HepG2 (cell line): Measurements from ENCODE around the gene TRABD. TPM values are rescaled to one million over a fixed set of nuclear protein-coding genes. Genes with fewer than 3 reads are reported as not detected.

Experiments
- ATAC-seq: fragments of 200-7000 bp; cut with Tn5 transposase; 3 replicates; pipeline ENCODE4 v1.9.1; 2020; ENCODE audit warnings: mild to moderate bottlenecking, moderate library complexity
- BruUV-seq: library from RNA; stranded (reverse); fragments of 400-500 nt; replicated peaks from 2 replicates; lab custom pipeline; 2021; lab: Mats Ljungman, UMichigan
- CTCF ChIA-PET: fragments of 300-600 bp; formaldehyde crosslinking; extraction: SDS; loops from one replicate; lab custom pipeline; 2021; ENCODE audit warnings: low total read pairs, inconsistent platforms, low intra/inter-chr PET ratio; lab: Yijun Ruan, JAX
- POLR2A ChIA-PET: fragments of 350-600 bp; sonication (Branson Sonifier 250); formaldehyde crosslinking; loops from one replicate; lab custom pipeline; 2020; ENCODE audit warnings: antibody characterized with exemption, inconsistent platforms; lab: Yijun Ruan, JAX
- DNase-seq: peaks from one replicate; pipeline ENCODE4 v3.0.0-alpha.2; 2015; ENCODE audit warnings: low spot score
- FAIRE-seq: peaks from 3 replicates; lab custom pipeline; 2011; peaks lifted over from hg19 to GRCh38; lab: Jason Lieb, UNC
- H2AFZ ChIP-seq: one replicate; pipeline ENCODE4 v1.6.1; 2011; ENCODE audit warnings: low read length, inconsistent platforms
- H3K27ac ChIP-seq: fragments of 300-600 bp; 3 replicates; pipeline ENCODE4 v1.8.0; 2011; ENCODE audit warnings: mixed run types, mild to moderate bottlenecking, mixed read lengths, low read length, inconsistent platforms; ENCODE audit not compliant: insufficient read depth; ENCODE audit errors: extremely low read length
- H3K27me3 ChIP-seq, 2 experiments: fragments of 200-600 bp in 1 of 2; 2 replicates in 1 of 2; 3 replicates in 1 of 2; pipeline versions ENCODE4 v1.6.0 to v1.8.0; 2011; ENCODE audit warnings: low read length in 2 of 2, mild to moderate bottlenecking in 2 of 2, moderate library complexity in 2 of 2, inconsistent platforms in 1 of 2; ENCODE audit not compliant: insufficient read depth in 2 of 2, control insufficient read depth in 1 of 2
- H3K36me3 ChIP-seq, 2 experiments: fragments of 200-600 bp in 1 of 2; replicated peaks in 1 of 2; 2 replicates in 1 of 2; 3 replicates in 1 of 2; pipeline versions ENCODE4 v1.5.1 to v1.8.0; 2011; ENCODE audit warnings: low read length in 2 of 2, inconsistent platforms in 1 of 2; ENCODE audit not compliant: insufficient read depth in 2 of 2, control insufficient read depth in 1 of 2
- H3K4me1 ChIP-seq: 2 replicates; pipeline ENCODE4 v1.5.1; 2012; ENCODE audit warnings: low read length, inconsistent platforms; ENCODE audit not compliant: insufficient read depth
- H3K4me2 ChIP-seq: 2 replicates; pipeline ENCODE4 v1.6.0; 2011; ENCODE audit warnings: low read depth, low read length, inconsistent platforms
- H3K4me3 ChIP-seq, 3 experiments: fragments of 200-600 bp in 1 of 3; sonication (generic), shearing (Covaris generic) in 1 of 3; replicated peaks in 1 of 3; 2 replicates each; pipeline ENCODE4 v1.5.1; 2011 to 2016; ENCODE audit warnings: low read length in 3 of 3, inconsistent platforms in 2 of 3, low read depth in 2 of 3, mild to moderate bottlenecking in 2 of 3, control low read depth in 1 of 3, mixed read lengths in 1 of 3; ENCODE audit not compliant: insufficient read depth in 1 of 3
- H3K79me2 ChIP-seq: one replicate; pipeline ENCODE4 v1.6.1; 2011; ENCODE audit warnings: low read length, inconsistent platforms; ENCODE audit not compliant: insufficient read depth
- H3K9ac ChIP-seq: 2 replicates; pipeline ENCODE4 v1.6.0; 2011; ENCODE audit warnings: mild to moderate bottlenecking, low read depth, low read length, inconsistent platforms; ENCODE audit not compliant: insufficient read depth
- H3K9me3 ChIP-seq: 2 replicates; pipeline ENCODE4 v1.5.1; 2012; ENCODE audit warnings: mild to moderate bottlenecking, low read length
- H4K20me1 ChIP-seq: 2 replicates; pipeline ENCODE4 v1.6.0; 2011; ENCODE audit warnings: inconsistent platforms, mild to moderate bottlenecking, low read length, moderate library complexity; ENCODE audit not compliant: insufficient read depth
- DZIP1 ChIP-seq: sonication (generic); formaldehyde crosslinking; IDR thresholded peaks from 2 replicates; pipeline ENCODE4 v1.5.0; 2020; ENCODE audit warnings: mild to moderate bottlenecking, missing genetic modification reagents
- FOXK2 ChIP-seq: fragments of 450-650 bp; IDR thresholded peaks from 2 replicates; pipeline ENCODE4 v1.6.1; 2016
- HOXA3 ChIP-seq: sonication (generic); formaldehyde crosslinking; IDR thresholded peaks from 2 replicates; pipeline ENCODE4 v1.5.0; 2020; ENCODE audit warnings: missing genetic modification reagents
- NR2C2 ChIP-seq: sonication (generic); formaldehyde crosslinking; IDR thresholded peaks from 2 replicates; pipeline ENCODE4 v1.4.0; 2020; ENCODE audit warnings: missing genetic modification reagents, mild to moderate bottlenecking, moderate library complexity, borderline replicate concordance
- PHF21A ChIP-seq: sonication (generic); formaldehyde crosslinking; IDR thresholded peaks from 2 replicates; pipeline ENCODE4 v1.5.0; 2020; ENCODE audit warnings: mild to moderate bottlenecking, missing genetic modification reagents
- SOX13 ChIP-seq, 3 experiments: fragments of 450-650 bp in 1 of 3; sonication (generic) in 1 of 3; formaldehyde crosslinking in 1 of 3; IDR thresholded peaks in 2 of 3; conservative IDR thresholded peaks in 1 of 3; 2 replicates each; pipeline versions ENCODE4 v1.5.0 to v1.6.1; 2016 to 2020; ENCODE audit warnings: antibody characterized with exemption in 1 of 3, mild to moderate bottlenecking in 1 of 3, missing compliant biosample characterization in 1 of 3, missing genetic modification reagents in 1 of 3, moderate library complexity in 1 of 3
- ZFP62 ChIP-seq: sonication (generic); formaldehyde crosslinking; IDR thresholded peaks from 2 replicates; pipeline ENCODE4 v1.4.0; 2020; ENCODE audit warnings: missing genetic modification reagents
- ZNF569 ChIP-seq: sonication (generic); formaldehyde crosslinking; IDR thresholded peaks from 2 replicates; pipeline ENCODE4 v1.5.0; 2020; ENCODE audit warnings: mild to moderate bottlenecking, missing genetic modification reagents, moderate library complexity, borderline replicate concordance
- ZNF576 ChIP-seq: sonication (generic); formaldehyde crosslinking; IDR thresholded peaks from 2 replicates; pipeline ENCODE4 v1.4.0; 2020; ENCODE audit warnings: mild to moderate bottlenecking, missing genetic modification reagents
- WGBS: methylation state at CpG from one replicate; pipeline ENCODE4 v1.1.6; 2017; ENCODE audit warnings: low lambda C conversion rate; 5-methylcytosine and 5-hydroxymethylcytosine counted together
- in situ Hi-C: cut with HindIII; loops from 2 replicates; pipeline ENCODE4 v1.10.0; 2017; ENCODE audit warnings: low pct_unique_long_range_greater_than_20kb; ENCODE audit not compliant: extremely low pct_ligation_motif_present
- intact Hi-C: fragments of 100-400 bp; cut with micrococcal nuclease; formaldehyde crosslinking; loops from one replicate; pipeline ENCODE4 v1.10.0; 2022; ENCODE audit not compliant: unreplicated experiment
- polyA plus RNA-seq, 8 experiments: library from polyadenylated mRNA; depleted of rRNA in 3 of 8; stranded (reverse) in 7 of 8; unstranded in 1 of 8; fragments of >200 nt; fragmentation: Illumina TruSeq in 4 of 8; extraction: Trizol in 4 of 8; gene quantifications; 2 replicates each; pipeline versions ENCODE4 v1.2.1 to v1.2.3, GENCODE V29; 2011 to 2016; ENCODE audit warnings: low read depth in 4 of 8, missing spikeins in 1 of 8, mixed read lengths in 1 of 8; ENCODE audit not compliant: insufficient read depth in 1 of 8
- total RNA-seq, 5 experiments: library from RNA; depleted of rRNA; stranded (reverse); fragments of >200 nt; fragmentation: Illumina TruSeq; extraction: Trizol; gene quantifications; 2 replicates each; pipeline ENCODE4 v1.2.3, GENCODE V29; 2016; ENCODE audit warnings: low read depth in 1 of 5
- TF ChIP-seq, protein P1 (sequence below): sonication (generic); formaldehyde crosslinking; IDR thresholded peaks from 2 replicates; pipeline ENCODE4 v1.4.0; 2020; ENCODE audit warnings: missing genetic modification reagents

TRABD gene
- total and polyA plus RNA-seq, 2 of the 13 experiments (the other 11 are each of a cell fraction or from before 2014, with no cell fraction given) = 21.5 to 28.9 TPM

DNA sequence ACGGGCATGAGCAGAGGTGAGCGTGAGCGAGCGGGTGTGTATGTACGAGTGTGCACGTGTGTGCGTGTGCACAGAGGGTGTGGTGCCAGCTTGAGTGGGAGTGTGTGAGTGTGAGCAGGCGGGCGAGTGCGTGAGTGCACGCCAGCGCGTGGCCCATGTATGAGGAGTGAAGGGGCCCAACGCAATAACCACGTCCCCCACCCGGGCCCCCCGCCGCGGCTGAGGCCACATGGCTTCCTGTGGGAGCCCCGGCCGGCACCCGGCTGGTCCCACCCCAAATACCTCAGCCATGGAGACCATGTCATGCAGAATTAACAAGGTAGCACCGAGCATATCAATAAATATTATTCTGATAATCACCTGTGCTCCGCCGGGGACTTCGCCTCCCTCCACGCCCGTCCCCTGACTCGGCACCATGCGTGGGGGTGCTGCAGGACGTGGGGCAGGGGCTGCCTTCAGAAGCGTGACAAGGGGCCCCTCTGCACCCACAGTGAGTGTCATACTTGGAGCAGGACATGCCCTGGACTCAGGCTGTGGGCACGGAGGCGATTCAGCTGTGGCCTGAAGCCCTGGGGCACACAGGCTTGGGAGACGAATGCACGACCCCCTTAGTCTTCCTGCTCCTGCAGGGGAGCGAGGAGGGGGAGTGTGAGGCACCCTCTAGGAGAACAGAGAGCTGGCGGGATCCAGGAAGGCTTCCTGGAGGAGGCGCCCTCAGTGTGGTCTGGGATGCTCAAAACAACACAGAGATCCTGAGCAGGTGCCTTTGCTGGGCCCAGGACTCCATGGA, 5.6 kb upstream of the TRABD start:
- no peak overlapping the region for H2AFZ ChIP-seq
- no peak overlapping the region for H3K4me3 ChIP-seq
- DNase-seq (no peak), FAIRE-seq (no peak), ATAC-seq (no peak)
- no peaks in the 10 kb centered on the region for H3K9me3 ChIP-seq
- BruUV-seq = no TSS peak
- H3K79me2 ChIP-seq = no peaks in the 10 kb centered on the region
- WGBS = 87% methylated on average over 23 of the region's 39 CpGs
- H3K27ac ChIP-seq = no peak overlapping the region
- H3K36me3 ChIP-seq = no peaks in the 10 kb centered on the region
- no peaks in the 10 kb centered on the region; a peak in 1 of 5 replicates for H3K27me3 ChIP-seq
- in situ Hi-C loops (no loop called here), intact Hi-C loops (no loop called here)
- no peak for TF ChIP-seq NR2C2 (CRISPR knock-in tag)
- TF ChIP-seq FOXK2 = no peak
- no peak for TF ChIP-seq ZNF569 (CRISPR knock-in tag)
- no peak for TF ChIP-seq ZFP62
- TF ChIP-seq PHF21A (CRISPR knock-in tag) = no peak
- no peak for TF ChIP-seq ZNF576 (CRISPR knock-in tag)
- no peak for TF ChIP-seq SOX13 (IDR thresholded peaks at IDR 0.05)
- TF ChIP-seq SOX13 (CRISPR knock-in tag; conservative IDR thresholded peaks at IDR 0.05 in 1 of 2, IDR thresholded peaks at IDR 0.05 in 1 of 2) = no peak
- TF ChIP-seq HOXA3 (CRISPR knock-in tag) = 0 out of 2 replicates have a peak, but pooled peaks have one; percentile 5
- TF ChIP-seq, protein P1, sequence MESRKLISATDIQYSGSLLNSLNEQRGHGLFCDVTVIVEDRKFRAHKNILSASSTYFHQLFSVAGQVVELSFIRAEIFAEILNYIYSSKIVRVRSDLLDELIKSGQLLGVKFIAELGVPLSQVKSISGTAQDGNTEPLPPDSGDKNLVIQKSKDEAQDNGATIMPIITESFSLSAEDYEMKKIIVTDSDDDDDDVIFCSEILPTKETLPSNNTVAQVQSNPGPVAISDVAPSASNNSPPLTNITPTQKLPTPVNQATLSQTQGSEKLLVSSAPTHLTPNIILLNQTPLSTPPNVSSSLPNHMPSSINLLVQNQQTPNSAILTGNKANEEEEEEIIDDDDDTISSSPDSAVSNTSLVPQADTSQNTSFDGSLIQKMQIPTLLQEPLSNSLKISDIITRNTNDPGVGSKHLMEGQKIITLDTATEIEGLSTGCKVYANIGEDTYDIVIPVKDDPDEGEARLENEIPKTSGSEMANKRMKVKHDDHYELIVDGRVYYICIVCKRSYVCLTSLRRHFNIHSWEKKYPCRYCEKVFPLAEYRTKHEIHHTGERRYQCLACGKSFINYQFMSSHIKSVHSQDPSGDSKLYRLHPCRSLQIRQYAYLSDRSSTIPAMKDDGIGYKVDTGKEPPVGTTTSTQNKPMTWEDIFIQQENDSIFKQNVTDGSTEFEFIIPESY (CRISPR knock-in tag) = peak; percentile 57; the same call in 1 of the 2 replicates
- no peak for TF ChIP-seq DZIP1 (CRISPR knock-in tag)
- no peaks in the 10 kb centered on the region for H4K20me1 ChIP-seq
- H3K4me1 ChIP-seq = peaks cover 27% of the 10 kb centered on the region
- CTCF ChIA-PET = no interaction called here
- POLR2A ChIA-PET = no interaction called here
- H3K4me2 ChIP-seq = no peak overlapping the region
- no peak overlapping the region for H3K9ac ChIP-seq
